Activated CD4-positive, alpha-beta memory T cell treated with anti-CD3 and anti-CD28 coated beads, Interleukin-2, amount 10 ng/mL, durations not matched to agents 7 days and 5 days (primary cell): ENCODE results near the gene GFRA1. TPM values are rescaled to one million over a fixed set of nuclear protein-coding genes. Genes with fewer than 3 reads are reported as not detected.

ENCODE experiments used
- CTCF ChIA-PET: fragments of 350-600 bp; sonication (Branson Sonifier 250); formaldehyde crosslinking; loops from one replicate; lab custom pipeline; 2021; ENCODE audit warnings: antibody characterized with exemption, inconsistent platforms; lab: Charles Lee
- POLR2A ChIA-PET: fragments of 350-600 bp; sonication (Branson Sonifier 250); formaldehyde crosslinking; loops from one replicate; lab custom pipeline; 2021; ENCODE audit warnings: antibody characterized with exemption; lab: Charles Lee
- DNase-seq: peaks from one replicate; pipeline ENCODE4 v3.0.0-alpha.2; 2020
- H3K27ac Mint-ChIP-seq: one replicate; pipeline ENCODE4 v1.8.0; 2021; ENCODE audit warnings: mild to moderate bottlenecking, mixed read lengths
- H3K27me3 Mint-ChIP-seq: one replicate; pipeline ENCODE4 v1.8.0; 2021; ENCODE audit warnings: mixed read lengths
- H3K36me3 Mint-ChIP-seq: one replicate; pipeline ENCODE4 v1.8.0; 2021; ENCODE audit warnings: low read depth, mixed read lengths
- H3K4me1 Mint-ChIP-seq: one replicate; pipeline ENCODE4 v1.8.0; 2021; ENCODE audit warnings: mixed read lengths
- H3K4me3 Mint-ChIP-seq: one replicate; pipeline ENCODE4 v1.8.0; 2021; ENCODE audit warnings: mild to moderate bottlenecking, mixed read lengths
- H3K9me3 Mint-ChIP-seq: one replicate; pipeline ENCODE4 v1.8.0; 2021; ENCODE audit warnings: mixed read lengths
- total RNA-seq, 2 experiments: library from RNA; stranded (reverse); gene quantifications; one replicate each; pipeline ENCODE4 v1.2.3, GENCODE V29; 2021

GFRA1 gene
- total RNA-seq, 2 experiments from 2014 or later, result not detected

DNA sequence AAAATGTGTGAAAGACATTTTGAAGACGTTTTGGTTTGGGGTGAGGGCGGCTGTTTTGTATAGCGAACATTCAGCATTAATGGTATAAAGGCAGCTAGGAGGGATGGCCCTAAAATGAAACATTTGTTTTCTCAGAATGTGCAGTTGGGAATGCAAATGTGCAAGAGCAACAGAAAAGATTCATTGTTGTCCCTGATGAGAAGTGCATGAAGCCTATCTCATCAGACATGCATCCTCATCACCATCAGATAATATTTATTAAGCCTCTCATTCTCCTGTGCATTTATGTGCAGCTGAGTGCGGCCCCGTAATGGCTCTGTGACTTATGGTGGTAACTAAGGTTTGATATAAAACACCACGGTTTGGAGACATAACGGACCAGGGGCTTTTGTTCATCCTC is 199.5 kb downstream of the GFRA1 start:
- POLR2A ChIA-PET, result no interaction called here
- CTCF ChIA-PET, result no interaction called here
- no peak for DNase-seq
- Mint-ChIP-seq H3K9me3 (peaks cover 3% of the 10 kb centered on the region), H3K4me1 (no peaks in the 10 kb centered on the region), H3K4me3 (no peak overlapping the region), H3K27ac (no peak overlapping the region), H3K36me3 (no peaks in the 10 kb centered on the region), H3K27me3 (no peaks in the 10 kb centered on the region)

- no peak for DNase-seq
- H3K27ac Mint-ChIP-seq, result no peak overlapping the region
- no peaks in the 10 kb centered on the region for H3K36me3 Mint-ChIP-seq
- POLR2A ChIA-PET, result no interaction called here
- no peak overlapping the region for H3K4me3 Mint-ChIP-seq
- peaks cover 3% of the 10 kb centered on the region for H3K9me3 Mint-ChIP-seq
- H3K27me3 Mint-ChIP-seq, result no peaks in the 10 kb centered on the region
- no peaks in the 10 kb centered on the region for H3K4me1 Mint-ChIP-seq
- CTCF ChIA-PET, result no interaction called here
Measured at GRCh38 chr10:116073001-116073400, 200.0 kb downstream of the GFRA1 start.

DNA sequence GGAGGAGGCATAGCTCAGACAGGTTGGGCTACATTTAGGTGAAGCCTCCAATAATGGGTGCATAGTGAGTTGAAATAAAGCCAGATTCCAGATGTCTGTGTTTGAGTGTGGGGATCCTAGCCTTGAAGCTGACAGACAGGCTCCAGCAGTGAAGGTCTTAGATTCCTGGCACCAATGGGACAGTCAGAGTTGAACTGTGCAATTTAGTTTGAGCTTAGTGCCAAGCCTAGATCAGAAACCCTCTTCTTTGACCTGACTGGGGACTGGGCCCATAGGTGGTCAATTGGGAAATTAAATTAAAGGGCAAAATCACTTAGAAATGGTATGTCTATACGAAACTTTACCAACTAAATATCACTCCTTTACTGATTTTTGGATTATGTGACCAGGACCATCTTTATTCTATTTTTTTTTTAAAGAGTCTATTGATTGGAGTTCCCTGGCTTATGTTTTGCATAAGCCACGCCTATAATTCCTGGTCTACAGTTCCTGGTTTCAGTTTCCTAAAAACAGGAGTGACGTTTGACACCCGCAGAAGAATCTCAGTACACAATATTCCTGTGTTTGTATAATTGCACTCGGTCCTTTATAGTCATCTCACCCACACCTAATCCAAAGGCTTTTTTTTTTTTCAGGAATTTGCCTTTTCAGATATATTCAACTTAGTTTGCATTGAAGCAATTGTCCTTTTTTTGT is 201.4 kb downstream of the GFRA1 start:
- DNase-seq, result no peak

DNA sequence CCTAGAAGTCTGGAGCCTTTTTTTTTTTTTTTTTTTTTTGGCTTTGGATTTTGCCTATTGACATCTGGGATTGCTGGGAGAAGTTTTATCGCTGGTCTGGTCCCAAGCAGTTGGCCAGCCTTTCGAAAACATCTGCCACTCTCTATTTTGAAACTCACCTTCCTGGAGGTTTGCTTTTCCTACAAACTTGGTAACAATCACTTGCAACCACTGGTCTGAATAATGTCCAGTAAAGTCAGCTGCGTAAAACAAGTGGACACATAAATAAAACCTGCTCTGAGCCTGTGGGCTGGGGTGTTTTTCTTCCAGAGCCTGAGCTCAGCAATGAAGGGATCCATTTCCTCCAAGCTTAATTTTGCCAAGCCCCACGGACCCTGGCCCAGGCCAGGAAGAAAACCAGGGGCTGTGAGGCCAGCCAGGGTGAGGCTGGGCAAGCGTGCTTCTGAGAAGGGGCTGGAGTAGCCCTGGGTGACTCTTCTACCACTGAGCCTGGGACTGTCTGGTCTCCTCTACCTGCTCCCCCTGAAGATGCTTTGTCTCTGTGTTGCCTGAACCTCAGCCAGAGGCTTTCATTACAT is 202.2 kb downstream of the GFRA1 start:
- ChIA-PET POLR2A (no interaction called here), CTCF (no interaction called here)
- H3K27me3 Mint-ChIP-seq, result no peaks in the 10 kb centered on the region
- DNase-seq, result no peak
- no peak overlapping the region for H3K4me3 Mint-ChIP-seq
- H3K36me3 Mint-ChIP-seq, result no peaks in the 10 kb centered on the region
- H3K27ac Mint-ChIP-seq, result no peak overlapping the region
- H3K9me3 Mint-ChIP-seq, result peaks cover 3% of the 10 kb centered on the region
- no peaks in the 10 kb centered on the region for H3K4me1 Mint-ChIP-seq

More for the DNA sequence above, 201.4 kb downstream of the GFRA1 start:
- no peaks in the 10 kb centered on the region for H3K4me1 Mint-ChIP-seq
- ChIA-PET POLR2A (no interaction called here), CTCF (no interaction called here)
- no peak overlapping the region for H3K27ac Mint-ChIP-seq
- peaks cover 3% of the 10 kb centered on the region for H3K9me3 Mint-ChIP-seq
- no peaks in the 10 kb centered on the region for H3K36me3 Mint-ChIP-seq
- no peak overlapping the region for H3K4me3 Mint-ChIP-seq
- no peaks in the 10 kb centered on the region for H3K27me3 Mint-ChIP-seq

- Mint-ChIP-seq H3K9me3 (peaks cover 3% of the 10 kb centered on the region), H3K36me3 (no peaks in the 10 kb centered on the region), H3K4me1 (no peaks in the 10 kb centered on the region), H3K27ac (no peak overlapping the region), H3K4me3 (no peak overlapping the region), H3K27me3 (no peaks in the 10 kb centered on the region)
- no peak for DNase-seq
- CTCF ChIA-PET, result no interaction called here
- POLR2A ChIA-PET, result no interaction called here
Measured at GRCh38 chr10:116069856-116070255, 203.2 kb downstream of the GFRA1 start.

DNA sequence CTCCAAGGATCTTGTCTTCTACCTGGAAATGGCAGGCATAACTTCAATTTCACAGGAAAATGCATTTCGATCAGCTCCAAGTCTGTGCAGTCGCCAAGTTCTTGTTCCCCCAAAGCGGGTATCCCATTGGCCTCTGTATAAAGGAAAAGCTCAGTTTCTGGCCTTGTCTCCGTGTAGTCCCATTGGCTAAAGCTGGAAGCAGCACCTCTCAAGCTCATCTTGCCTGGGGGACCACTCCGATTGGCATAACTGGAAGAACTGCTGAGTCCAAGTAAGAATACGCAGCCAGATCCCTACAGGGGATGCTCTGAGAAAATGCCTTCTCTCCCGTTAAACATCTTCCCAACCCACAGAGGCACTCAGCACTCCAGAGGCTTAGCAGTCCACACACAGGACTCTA is 205.2 kb downstream of the GFRA1 start:
- CTCF ChIA-PET, result no interaction called here
- H3K4me1 Mint-ChIP-seq, result no peaks in the 10 kb centered on the region
- peaks cover 3% of the 10 kb centered on the region for H3K9me3 Mint-ChIP-seq

GRCh38 chr10:116063107-116063506 is 209.9 kb downstream of the GFRA1 start:
- ChIA-PET POLR2A (no interaction called here), CTCF (interaction anchor here (0.6 kb wide), 1 partner anchor 411 kb away, joined by 4 read pairs; no protein-coding TSS in a partner anchor)
- Mint-ChIP-seq H3K4me1 (no peaks in the 10 kb centered on the region), H3K27ac (no peak overlapping the region), H3K27me3 (no peaks in the 10 kb centered on the region), H3K9me3 (no peaks in the 10 kb centered on the region), H3K36me3 (no peaks in the 10 kb centered on the region), H3K4me3 (no peak overlapping the region)
- no peak for DNase-seq

More for the DNA sequence above, 205.2 kb downstream of the GFRA1 start:
- POLR2A ChIA-PET, result no interaction called here
- Mint-ChIP-seq H3K27me3 (no peaks in the 10 kb centered on the region), H3K27ac (no peak overlapping the region), H3K36me3 (no peaks in the 10 kb centered on the region), H3K4me3 (no peak overlapping the region)
- DNase-seq, result no peak

DNA sequence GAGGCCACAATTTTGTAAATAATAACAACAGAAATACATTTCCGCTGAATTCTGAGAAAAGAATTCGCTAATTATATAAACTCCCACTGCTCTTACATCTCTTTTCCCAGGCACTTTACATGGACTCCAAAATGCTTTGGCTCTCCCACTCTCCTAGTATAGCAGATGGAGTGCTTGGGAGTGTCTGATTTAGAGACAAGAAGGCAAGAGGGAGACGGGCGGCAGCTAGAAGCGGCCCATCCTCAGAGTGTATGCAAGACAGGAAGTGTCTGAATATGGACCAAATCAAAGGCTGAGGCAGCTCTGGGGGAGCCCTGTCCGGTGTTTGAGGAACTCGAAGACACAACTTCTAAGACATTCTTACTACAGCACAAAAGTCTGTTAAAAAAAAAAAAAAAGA is 212.1 kb downstream of the GFRA1 start:
- Mint-ChIP-seq H3K36me3 (no peaks in the 10 kb centered on the region), H3K27me3 (no peaks in the 10 kb centered on the region), H3K27ac (no peak overlapping the region), H3K4me1 (no peaks in the 10 kb centered on the region), H3K9me3 (no peaks in the 10 kb centered on the region), H3K4me3 (no peak overlapping the region)
- POLR2A ChIA-PET, result no interaction called here
- CTCF ChIA-PET, result no interaction called here
- no peak for DNase-seq

DNA sequence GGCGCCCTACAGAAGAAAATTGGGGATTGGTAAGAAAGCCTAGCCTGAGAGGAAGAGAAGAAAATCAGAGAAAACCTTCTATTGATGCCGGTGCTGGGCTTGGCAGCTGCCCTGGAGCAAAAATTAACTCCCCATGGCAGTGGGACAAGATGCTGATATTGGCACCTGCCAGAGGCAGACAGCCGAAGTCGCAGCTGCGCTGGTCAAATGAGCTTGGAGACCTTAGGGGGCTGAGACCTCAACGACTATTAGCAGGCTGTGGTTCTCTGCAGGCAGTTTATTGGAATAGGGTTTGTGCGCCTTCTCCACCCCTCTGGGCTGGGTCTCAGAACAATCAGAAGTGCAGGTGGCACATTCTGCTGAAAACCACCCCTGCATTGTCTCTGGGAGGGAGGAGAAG is 213.7 kb downstream of the GFRA1 start:
- Mint-ChIP-seq H3K27ac (no peak overlapping the region), H3K4me3 (no peak overlapping the region), H3K27me3 (no peaks in the 10 kb centered on the region), H3K9me3 (no peaks in the 10 kb centered on the region), H3K4me1 (no peaks in the 10 kb centered on the region), H3K36me3 (no peaks in the 10 kb centered on the region)
- ChIA-PET CTCF (no interaction called here), POLR2A (no interaction called here)
- no peak for DNase-seq

- Mint-ChIP-seq H3K4me1 (no peaks in the 10 kb centered on the region), H3K4me3 (no peak overlapping the region), H3K36me3 (no peaks in the 10 kb centered on the region), H3K9me3 (no peaks in the 10 kb centered on the region), H3K27ac (no peak overlapping the region), H3K27me3 (no peaks in the 10 kb centered on the region)
- ChIA-PET POLR2A (no interaction called here), CTCF (interaction anchor here (0.6 kb wide), 1 partner anchor 461 kb away, joined by 3 read pairs; no protein-coding TSS in a partner anchor)
- no peak for DNase-seq
Measured at GRCh38 chr10:116056445-116057293, 216.3 kb downstream of the GFRA1 start.

- no peak for DNase-seq
- H3K27ac Mint-ChIP-seq, result no peak overlapping the region
- H3K4me1 Mint-ChIP-seq, result no peaks in the 10 kb centered on the region
- H3K9me3 Mint-ChIP-seq, result no peaks in the 10 kb centered on the region
- POLR2A ChIA-PET, result no interaction called here
- no peaks in the 10 kb centered on the region for H3K27me3 Mint-ChIP-seq
- no peaks in the 10 kb centered on the region for H3K36me3 Mint-ChIP-seq
- CTCF ChIA-PET, result no interaction called here
- no peak overlapping the region for H3K4me3 Mint-ChIP-seq
Measured at GRCh38 chr10:116055917-116056252, 217.1 kb downstream of the GFRA1 start.

- Mint-ChIP-seq H3K36me3 (no peaks in the 10 kb centered on the region), H3K4me1 (no peaks in the 10 kb centered on the region), H3K27me3 (no peaks in the 10 kb centered on the region), H3K27ac (no peak overlapping the region), H3K9me3 (no peaks in the 10 kb centered on the region), H3K4me3 (no peak overlapping the region)
- DNase-seq, result no peak
- ChIA-PET POLR2A (no interaction called here), CTCF (no interaction called here)
Measured at GRCh38 chr10:116055252-116055916, 217.6 kb downstream of the GFRA1 start.

DNA sequence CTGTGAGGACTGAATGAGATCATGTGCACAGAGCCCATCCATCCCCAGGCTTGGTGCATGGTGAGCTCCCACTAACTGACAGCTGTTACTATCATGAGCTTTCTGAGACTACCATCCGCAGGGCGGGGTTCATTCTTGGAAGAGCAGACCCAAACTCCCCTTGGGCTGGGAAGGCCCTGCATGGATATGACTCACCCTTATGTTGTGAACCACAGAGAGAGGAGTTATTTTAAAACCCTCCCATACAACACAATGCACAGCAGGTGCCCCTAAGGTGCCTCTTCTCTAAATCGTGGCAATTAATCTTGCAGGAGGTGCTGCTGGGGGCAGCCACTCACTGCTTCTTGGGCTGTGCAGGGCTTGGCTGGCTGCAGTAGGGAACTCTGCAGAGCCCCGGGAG is 219.1 kb downstream of the GFRA1 start:
- peaks cover 4% of the 10 kb centered on the region for H3K9me3 Mint-ChIP-seq
- H3K4me1 Mint-ChIP-seq, result no peaks in the 10 kb centered on the region
- H3K27me3 Mint-ChIP-seq, result no peaks in the 10 kb centered on the region
- DNase-seq, result no peak
- H3K4me3 Mint-ChIP-seq, result no peak overlapping the region
- ChIA-PET POLR2A (no interaction called here), CTCF (no interaction called here)
- no peak overlapping the region for H3K27ac Mint-ChIP-seq
- H3K36me3 Mint-ChIP-seq, result no peaks in the 10 kb centered on the region
